Measurements from ENCODE around the gene PDLIM7.

Gene PDLIM7

GRCh38 chr5:177437623-177438022 lies 59.8 kb downstream of the PDLIM7 start:
- no peak overlapping the region for H3K27ac ChIP-seq (ENCODE audit: low read depth, low read length, severe bottlenecking)
- no peak overlapping the region for H3K4me3 ChIP-seq (ENCODE audit: extremely low read depth, insufficient read depth, low read length, poor library complexity, severe bottlenecking)
- no peaks in the 10 kb centered on the region for H3K9me3 ChIP-seq (ENCODE audit: control insufficient read depth, low read length)
- H3K36me3 ChIP-seq (ENCODE audit: control insufficient read depth, insufficient read depth, low read length) = peaks cover 55% of the 10 kb centered on the region
- peaks cover 2% of the 10 kb centered on the region for H3K4me1 ChIP-seq (ENCODE audit: control insufficient read depth, insufficient read depth, low read length, poor library complexity, severe bottlenecking)
- WGBS, 2 experiments (ENCODE audit: insufficient coverage in 2 of 2) = 77 to 80% methylated on average over 4 of the region's 4 CpGs

GRCh38 chr5:177435847-177436536 lies 61.4 kb downstream of the PDLIM7 start:
- H3K4me1 ChIP-seq (ENCODE audit: control insufficient read depth, insufficient read depth, low read length, poor library complexity, severe bottlenecking) = no peaks in the 10 kb centered on the region
- no peak overlapping the region for H3K27ac ChIP-seq (ENCODE audit: low read depth, low read length, severe bottlenecking)
- H3K36me3 ChIP-seq (ENCODE audit: control insufficient read depth, insufficient read depth, low read length) = peaks cover 68% of the 10 kb centered on the region
- 95 to 97% methylated on average over 26 to 37 of the region's 37 CpGs for WGBS, 2 experiments (ENCODE audit: insufficient coverage in 2 of 2)
- H3K9me3 ChIP-seq (ENCODE audit: control insufficient read depth, low read length) = no peaks in the 10 kb centered on the region
- no peak overlapping the region for H3K4me3 ChIP-seq (ENCODE audit: extremely low read depth, insufficient read depth, low read length, poor library complexity, severe bottlenecking)

GRCh38 chr5:177434942-177435738 lies 62.3 kb downstream of the PDLIM7 start:
- 97% methylated on average over 11 to 17 of the region's 20 CpGs for WGBS, 2 experiments (ENCODE audit: insufficient coverage in 2 of 2)
- Histone ChIP-seq H3K4me1 (ENCODE audit: control insufficient read depth, insufficient read depth, low read length, poor library complexity, severe bottlenecking) (no peaks in the 10 kb centered on the region), H3K4me3 (ENCODE audit: extremely low read depth, insufficient read depth, low read length, poor library complexity, severe bottlenecking) (no peak overlapping the region), H3K27ac (ENCODE audit: low read depth, low read length, severe bottlenecking) (no peak overlapping the region), H3K9me3 (ENCODE audit: control insufficient read depth, low read length) (no peaks in the 10 kb centered on the region), H3K36me3 (ENCODE audit: control insufficient read depth, insufficient read depth, low read length) (peaks cover 67% of the 10 kb centered on the region)

GRCh38 chr5:177434437-177434836 lies 63.0 kb downstream of the PDLIM7 start:
- Histone ChIP-seq H3K27ac (ENCODE audit: low read depth, low read length, severe bottlenecking) (no peak overlapping the region), H3K4me3 (ENCODE audit: extremely low read depth, insufficient read depth, low read length, poor library complexity, severe bottlenecking) (no peak overlapping the region), H3K4me1 (ENCODE audit: control insufficient read depth, insufficient read depth, low read length, poor library complexity, severe bottlenecking) (peaks cover 2% of the 10 kb centered on the region), H3K9me3 (ENCODE audit: control insufficient read depth, low read length) (no peaks in the 10 kb centered on the region), H3K36me3 (ENCODE audit: control insufficient read depth, insufficient read depth, low read length) (peaks cover 74% of the 10 kb centered on the region)
- WGBS, 2 experiments (ENCODE audit: insufficient coverage in 2 of 2) = 94 to 98% methylated on average over 6 to 8 of the region's 8 CpGs

GRCh38 chr5:177433658-177434217 lies 63.7 kb downstream of the PDLIM7 start:
- Histone ChIP-seq H3K27ac (ENCODE audit: low read depth, low read length, severe bottlenecking) (no peak overlapping the region), H3K9me3 (ENCODE audit: control insufficient read depth, low read length) (no peaks in the 10 kb centered on the region), H3K4me3 (ENCODE audit: extremely low read depth, insufficient read depth, low read length, poor library complexity, severe bottlenecking) (no peak overlapping the region), H3K4me1 (ENCODE audit: control insufficient read depth, insufficient read depth, low read length, poor library complexity, severe bottlenecking) (peaks cover 9% of the 10 kb centered on the region), H3K36me3 (ENCODE audit: control insufficient read depth, insufficient read depth, low read length) (peaks cover 72% of the 10 kb centered on the region)
- 96% methylated on average over 26 of the region's 29 CpGs for WGBS, 2 experiments (ENCODE audit: insufficient coverage in 2 of 2)
